AG09319 (cell line): ENCODE data around the gene ABHD17C.

ENCODE experiments used
- DNase-seq: peaks from one replicate; pipeline ENCODE4 v3.0.0-alpha.2; 2010; ENCODE audit warnings: low read depth; ENCODE audit errors: extremely low read depth
- TF ChIP-seq, protein P1 (sequence below): IDR thresholded peaks from 2 replicates; pipeline ENCODE4 v1.5.1; 2011; ENCODE audit warnings: low read depth, mild to moderate bottlenecking, inconsistent platforms, low read length, moderate library complexity

The ABHD17C gene

DNA sequence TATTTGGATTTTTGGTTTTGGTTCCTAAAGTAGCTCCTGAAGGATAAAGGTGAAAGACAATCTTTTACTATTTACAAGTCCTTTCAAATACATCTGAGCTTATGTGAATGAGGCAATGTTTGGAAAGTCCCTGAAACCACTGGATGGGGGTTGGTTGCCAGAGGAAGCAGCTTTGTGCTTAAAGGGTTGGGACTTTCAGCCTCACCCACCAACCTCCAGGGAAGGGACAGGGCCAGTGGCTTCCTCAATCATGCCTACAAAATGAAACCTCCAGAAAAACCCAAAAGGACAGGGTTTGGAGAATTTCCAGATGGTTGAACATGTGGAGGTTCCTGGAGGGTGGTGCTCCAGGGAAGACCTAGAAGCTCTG, 20.9 kb upstream of the ABHD17C start:
- TF ChIP-seq, protein P1, sequence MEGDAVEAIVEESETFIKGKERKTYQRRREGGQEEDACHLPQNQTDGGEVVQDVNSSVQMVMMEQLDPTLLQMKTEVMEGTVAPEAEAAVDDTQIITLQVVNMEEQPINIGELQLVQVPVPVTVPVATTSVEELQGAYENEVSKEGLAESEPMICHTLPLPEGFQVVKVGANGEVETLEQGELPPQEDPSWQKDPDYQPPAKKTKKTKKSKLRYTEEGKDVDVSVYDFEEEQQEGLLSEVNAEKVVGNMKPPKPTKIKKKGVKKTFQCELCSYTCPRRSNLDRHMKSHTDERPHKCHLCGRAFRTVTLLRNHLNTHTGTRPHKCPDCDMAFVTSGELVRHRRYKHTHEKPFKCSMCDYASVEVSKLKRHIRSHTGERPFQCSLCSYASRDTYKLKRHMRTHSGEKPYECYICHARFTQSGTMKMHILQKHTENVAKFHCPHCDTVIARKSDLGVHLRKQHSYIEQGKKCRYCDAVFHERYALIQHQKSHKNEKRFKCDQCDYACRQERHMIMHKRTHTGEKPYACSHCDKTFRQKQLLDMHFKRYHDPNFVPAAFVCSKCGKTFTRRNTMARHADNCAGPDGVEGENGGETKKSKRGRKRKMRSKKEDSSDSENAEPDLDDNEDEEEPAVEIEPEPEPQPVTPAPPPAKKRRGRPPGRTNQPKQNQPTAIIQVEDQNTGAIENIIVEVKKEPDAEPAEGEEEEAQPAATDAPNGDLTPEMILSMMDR = no peak
- no peak for DNase-seq

DNA sequence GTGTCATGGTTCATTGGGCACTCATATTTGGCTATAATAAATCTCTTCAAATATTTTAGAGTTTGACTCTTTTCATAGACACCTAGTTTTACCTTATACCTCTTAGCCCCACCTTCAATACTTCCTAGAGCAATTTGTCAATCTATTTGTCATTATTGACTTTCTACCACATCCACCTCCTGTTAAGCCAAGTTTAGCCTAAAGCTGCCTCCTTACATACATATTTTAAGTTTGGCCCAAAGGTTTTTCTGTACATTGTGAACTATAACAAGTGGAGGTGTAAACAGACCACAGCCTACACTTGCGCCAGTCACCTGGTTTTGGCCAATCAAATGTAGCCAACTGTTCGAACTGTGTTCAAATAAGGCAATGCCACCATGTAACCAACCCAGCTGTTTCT, 18.1 kb upstream of the ABHD17C start:
- no peak for DNase-seq
- TF ChIP-seq, protein P1 = no peak

DNA sequence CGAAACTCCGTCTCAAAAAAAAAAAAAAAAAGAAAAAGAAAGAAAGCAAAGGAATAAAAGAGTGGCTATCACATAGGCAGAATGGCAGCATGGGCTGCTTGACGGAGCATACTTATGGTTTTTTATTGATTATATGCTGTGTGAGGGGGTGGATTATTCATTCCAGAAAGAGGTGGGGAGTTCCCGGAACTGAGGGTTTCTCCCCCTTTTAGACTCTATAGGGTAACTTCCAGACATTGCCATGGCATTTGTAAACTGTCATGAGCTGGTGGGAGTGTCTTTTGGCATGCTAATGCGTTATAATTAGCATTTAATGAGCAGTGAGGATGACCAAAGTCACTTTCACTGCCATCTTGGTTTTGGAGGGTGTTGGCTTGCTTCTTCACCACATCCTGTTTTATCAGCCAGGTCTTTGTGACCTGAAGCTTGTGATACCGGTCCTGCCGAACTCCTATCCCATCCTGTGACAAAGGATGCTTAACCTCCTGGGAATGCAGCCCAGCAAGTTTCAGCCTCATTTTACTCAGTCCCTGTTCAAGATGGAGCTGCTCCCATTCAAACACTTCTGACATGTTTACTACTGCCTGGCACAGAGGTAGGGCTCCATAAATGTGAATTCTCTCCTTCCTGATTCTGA, 15.8 kb upstream of the ABHD17C start:
- no peak for DNase-seq
- TF ChIP-seq, protein P1 = no peak

DNA sequence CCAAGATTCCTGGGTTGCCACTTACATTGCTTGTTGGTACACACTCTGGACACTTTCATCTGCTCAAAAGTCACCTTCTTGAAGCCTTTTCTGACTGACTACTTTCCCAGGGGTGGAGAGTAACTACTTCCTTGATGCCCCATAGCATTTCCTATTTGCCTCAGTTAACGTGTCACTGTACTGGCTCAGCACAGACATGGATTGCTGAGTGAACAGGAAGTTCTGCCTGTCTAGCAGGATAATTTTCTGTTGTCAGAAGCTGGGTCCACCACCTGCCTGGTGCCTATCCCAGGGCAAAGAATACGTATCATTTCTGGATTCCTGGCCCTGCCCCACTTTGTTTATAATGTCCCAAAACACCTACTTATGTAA, 15.3 kb upstream of the ABHD17C start:
- no peak for DNase-seq
- TF ChIP-seq, protein P1 = no peak

DNA sequence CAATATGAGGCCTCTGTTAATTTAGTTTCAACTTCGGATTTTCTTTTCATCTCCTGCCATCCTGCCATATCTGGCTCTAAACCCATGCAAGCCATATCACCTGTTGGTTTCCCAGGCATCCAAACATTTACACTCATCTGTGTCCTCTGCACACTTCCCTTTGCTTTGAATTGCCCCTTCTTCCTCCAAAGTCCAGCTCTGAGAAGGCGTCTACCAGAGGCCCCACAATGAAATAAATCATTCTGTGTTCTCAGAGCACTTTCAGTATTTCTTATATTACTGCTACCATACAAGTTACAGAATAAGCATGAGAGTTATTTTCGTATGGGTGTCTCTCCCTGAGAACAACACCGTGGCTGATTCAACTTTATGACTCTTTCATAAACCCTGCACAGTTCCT, 12.9 kb upstream of the ABHD17C start:
- no peak for DNase-seq
- TF ChIP-seq, protein P1 = no peak

DNA sequence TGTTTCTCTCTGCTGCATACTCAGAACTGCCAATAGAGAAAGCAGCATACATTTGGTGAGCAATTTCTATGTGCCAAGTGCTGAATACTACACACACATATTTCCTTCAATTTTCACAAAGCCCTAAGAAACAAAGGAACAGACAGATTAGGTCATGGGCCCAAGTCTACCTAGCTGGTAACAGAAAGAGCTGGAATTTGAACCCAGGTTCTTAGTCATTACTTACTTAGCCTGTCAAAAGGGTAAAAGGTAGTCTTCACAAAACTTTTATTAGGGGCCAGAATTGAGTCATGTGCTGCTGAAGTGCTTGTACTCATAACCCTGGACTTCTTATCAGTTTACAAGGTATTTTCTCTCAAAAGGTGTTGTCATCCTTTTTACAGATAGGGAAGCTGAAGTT, 10.4 kb upstream of the ABHD17C start:
- no peak for DNase-seq
- TF ChIP-seq, protein P1 = no peak

DNA sequence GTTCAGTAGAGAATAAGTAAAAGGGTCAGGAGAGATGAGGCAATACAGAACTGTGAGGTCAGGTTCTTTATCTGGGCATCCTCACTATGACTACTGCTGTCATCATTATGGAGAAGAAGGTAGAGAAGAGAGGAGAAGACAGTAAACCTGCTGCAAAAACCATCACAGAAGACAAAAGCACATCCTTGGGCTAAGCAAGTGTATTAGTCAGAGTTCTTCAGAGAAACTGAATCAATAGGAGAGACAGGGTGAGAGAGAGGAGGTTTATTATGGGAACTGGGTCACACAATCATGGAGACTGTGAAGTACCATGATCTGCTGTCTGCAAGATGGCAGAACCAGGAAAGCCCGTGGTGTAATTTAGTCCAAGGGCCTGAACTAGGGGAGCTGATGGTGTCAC, 9.5 kb upstream of the ABHD17C start:
- no peak for DNase-seq
- TF ChIP-seq, protein P1 = no peak
